Astrocyte of the cerebellum (primary cell): ENCODE measurements around the gene NXPH1.

ENCODE experiments used
- DNase-seq: peaks from one replicate; pipeline ENCODE4 v3.0.0-alpha.2; 2011; ENCODE audit warnings: low read depth
- H3K4me3 ChIP-seq: 2 replicates; pipeline ENCODE4 v1.5.1; 2011; ENCODE audit warnings: mild to moderate bottlenecking, low read depth, low read length, moderate library complexity
- in situ Hi-C: cut with HindIII; loops from 2 replicates; pipeline ENCODE4 v1.10.0; 2017; ENCODE audit warnings: low sequenced_read_pairs
- TF ChIP-seq, protein P1 (sequence below): IDR thresholded peaks from 2 replicates; pipeline ENCODE4 v1.5.1; 2012; ENCODE audit warnings: low read length, low read depth, moderate library complexity, mild to moderate bottlenecking; ENCODE audit errors: missing control alignments

NXPH1 gene

GRCh38 chr7:8491106-8491505, 57.7 kb downstream of the NXPH1 start:
- DNase-seq: no peak
- in situ Hi-C loops: no loop called here
- TF ChIP-seq, protein P1, sequence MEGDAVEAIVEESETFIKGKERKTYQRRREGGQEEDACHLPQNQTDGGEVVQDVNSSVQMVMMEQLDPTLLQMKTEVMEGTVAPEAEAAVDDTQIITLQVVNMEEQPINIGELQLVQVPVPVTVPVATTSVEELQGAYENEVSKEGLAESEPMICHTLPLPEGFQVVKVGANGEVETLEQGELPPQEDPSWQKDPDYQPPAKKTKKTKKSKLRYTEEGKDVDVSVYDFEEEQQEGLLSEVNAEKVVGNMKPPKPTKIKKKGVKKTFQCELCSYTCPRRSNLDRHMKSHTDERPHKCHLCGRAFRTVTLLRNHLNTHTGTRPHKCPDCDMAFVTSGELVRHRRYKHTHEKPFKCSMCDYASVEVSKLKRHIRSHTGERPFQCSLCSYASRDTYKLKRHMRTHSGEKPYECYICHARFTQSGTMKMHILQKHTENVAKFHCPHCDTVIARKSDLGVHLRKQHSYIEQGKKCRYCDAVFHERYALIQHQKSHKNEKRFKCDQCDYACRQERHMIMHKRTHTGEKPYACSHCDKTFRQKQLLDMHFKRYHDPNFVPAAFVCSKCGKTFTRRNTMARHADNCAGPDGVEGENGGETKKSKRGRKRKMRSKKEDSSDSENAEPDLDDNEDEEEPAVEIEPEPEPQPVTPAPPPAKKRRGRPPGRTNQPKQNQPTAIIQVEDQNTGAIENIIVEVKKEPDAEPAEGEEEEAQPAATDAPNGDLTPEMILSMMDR: no peak
- no peak overlapping the region for H3K4me3 ChIP-seq

DNA sequence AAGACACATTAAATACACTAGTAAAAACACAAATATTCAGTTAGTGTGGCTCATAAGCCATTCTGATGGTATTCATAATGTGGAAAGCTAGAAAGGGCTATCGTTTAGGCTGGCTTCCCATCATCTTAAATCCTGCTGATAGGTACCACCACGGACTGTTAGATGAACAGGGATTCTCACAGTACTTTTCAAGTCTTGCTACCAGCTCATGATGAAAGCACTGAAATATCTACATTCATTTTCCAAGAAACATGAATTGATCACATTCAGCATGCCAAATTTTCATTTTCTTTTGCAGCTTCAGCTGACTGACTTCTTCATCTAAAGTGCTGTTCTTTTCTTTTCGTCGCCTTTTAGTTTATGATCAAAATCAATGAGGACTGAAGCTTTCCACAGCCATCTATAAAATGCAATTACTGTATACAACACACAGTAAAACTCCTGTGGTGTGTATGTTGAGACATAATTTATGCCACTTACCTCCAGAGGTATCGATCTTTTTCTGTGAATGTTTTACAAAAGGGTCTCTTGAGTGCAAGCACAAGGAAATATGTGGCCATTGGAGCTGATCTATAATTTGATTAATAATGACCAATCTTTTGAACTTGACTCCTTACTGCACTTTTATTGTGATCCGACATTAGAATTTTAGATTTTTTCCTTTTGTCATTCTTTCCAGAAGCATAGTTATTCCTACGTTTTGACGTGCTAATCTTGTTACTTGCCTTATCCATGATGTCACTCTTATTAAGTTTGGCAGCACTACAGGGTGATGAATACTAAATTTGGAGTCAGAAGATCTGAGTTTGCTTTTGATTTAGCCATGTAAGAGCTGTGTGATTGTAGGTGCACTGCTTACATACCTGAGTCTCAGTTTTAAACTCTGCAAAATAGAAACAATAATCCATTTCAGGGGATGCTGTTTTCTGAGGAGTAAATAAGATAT, 58.4 kb downstream of the NXPH1 start:
- H3K4me3 ChIP-seq: no peak overlapping the region
- TF ChIP-seq, protein P1: no peak
- in situ Hi-C loops: no loop called here

DNA sequence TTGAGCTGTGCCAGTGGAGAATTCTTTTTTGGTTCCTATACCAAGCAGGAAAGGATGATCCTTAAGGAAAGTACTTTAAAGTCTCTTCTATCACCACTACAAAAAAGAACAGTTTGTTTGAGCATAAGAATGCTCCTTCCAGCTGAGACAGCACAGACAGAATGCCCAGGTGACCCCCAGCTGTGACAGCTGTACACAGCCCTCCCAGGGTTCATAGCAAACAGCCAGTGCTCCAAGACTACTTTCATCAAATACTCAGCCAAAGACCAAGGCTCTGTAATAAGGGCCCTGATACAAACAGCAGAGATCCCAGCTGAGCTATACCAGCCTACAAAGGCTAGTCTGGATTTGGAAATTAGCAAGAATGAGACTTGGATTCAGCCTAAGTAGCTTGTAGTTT, 65.7 kb downstream of the NXPH1 start:
- in situ Hi-C loops: no loop called here
- TF ChIP-seq, protein P1: no peak
- no peak overlapping the region for H3K4me3 ChIP-seq
- no peak for DNase-seq

More for the DNA sequence above, 58.4 kb downstream of the NXPH1 start:
- no peak for DNase-seq

- TF ChIP-seq, protein P1: no peak
- no peak overlapping the region for H3K4me3 ChIP-seq
- in situ Hi-C loops: no loop called here
These were observed 66.9 kb downstream of the NXPH1 start for GRCh38 chr7:8500286-8500685.

DNA sequence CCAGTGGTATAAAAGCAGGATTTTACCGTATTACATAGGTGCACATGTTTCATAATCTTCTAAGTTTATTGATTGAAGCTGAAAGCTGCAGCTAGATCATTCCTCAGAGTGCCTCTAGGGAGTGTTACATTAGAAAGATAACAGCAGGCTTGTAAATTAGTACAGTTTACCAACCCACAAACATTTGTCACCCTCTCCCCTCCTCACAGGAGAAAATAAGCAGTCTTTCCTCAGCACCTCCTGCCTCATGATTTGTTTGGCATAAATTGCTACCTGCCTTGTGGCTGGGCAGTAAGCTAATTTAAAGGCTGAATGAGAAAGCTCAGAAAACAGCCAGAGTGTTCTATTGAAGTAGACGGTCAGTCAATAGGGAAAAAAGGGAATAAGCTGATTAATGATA, 74.2 kb downstream of the NXPH1 start:
- no peak for DNase-seq
- H3K4me3 ChIP-seq: no peak overlapping the region
- in situ Hi-C loops: no loop called here
- TF ChIP-seq, protein P1: no peak

More at GRCh38 chr7:8500286-8500685, 66.9 kb downstream of the NXPH1 start:
- DNase-seq: no peak

GRCh38 chr7:8509621-8510020, 76.2 kb downstream of the NXPH1 start:
- DNase-seq: no peak
- H3K4me3 ChIP-seq: no peak overlapping the region
- in situ Hi-C loops: no loop called here
- TF ChIP-seq, protein P1: no peak
